SK-N-DZ (cell line): Measurements from ENCODE around the gene HDDC2.

Experiments
- DNase-seq: peaks from one replicate; pipeline ENCODE4 v3.0.0-alpha.2; 2015; ENCODE audit warnings: low spot score

HDDC2 gene

GRCh38 chr6:125271486-125272159, 30.1 kb downstream of the HDDC2 start:
- DNase-seq = no peak

GRCh38 chr6:125270380-125270779, 31.4 kb downstream of the HDDC2 start:
- DNase-seq = no peak

DNA sequence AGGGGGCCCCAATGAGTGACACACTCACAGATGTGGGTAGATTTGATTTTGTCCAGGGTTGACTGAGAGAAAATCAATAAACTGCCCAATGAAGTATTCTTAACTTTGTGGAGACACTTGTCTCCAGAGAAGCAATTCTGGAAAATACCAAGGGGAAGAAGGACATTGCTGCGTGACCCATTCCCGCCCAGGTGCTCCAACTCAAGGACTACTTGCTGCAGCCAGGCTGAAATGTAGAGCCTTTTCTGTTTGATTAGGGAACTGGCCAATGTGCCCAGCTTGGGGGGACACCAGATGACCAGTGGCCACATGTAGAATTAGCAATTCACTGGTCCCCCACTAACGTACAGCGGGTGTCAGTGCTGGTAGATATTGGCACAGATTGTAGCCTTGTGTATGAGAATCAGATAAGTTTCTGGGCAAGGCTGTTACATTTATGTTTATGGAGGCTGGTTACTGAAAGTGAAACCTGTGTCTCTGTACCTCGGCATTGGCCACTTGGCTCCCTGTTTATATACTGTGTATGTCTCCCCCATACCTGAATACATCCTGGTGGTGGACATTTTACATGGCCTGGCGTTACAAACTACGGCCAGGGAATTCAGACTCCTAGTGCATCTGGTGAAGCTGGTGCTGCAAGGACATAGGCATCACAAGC, 32.3 kb downstream of the HDDC2 start:
- DNase-seq = no peak

DNA sequence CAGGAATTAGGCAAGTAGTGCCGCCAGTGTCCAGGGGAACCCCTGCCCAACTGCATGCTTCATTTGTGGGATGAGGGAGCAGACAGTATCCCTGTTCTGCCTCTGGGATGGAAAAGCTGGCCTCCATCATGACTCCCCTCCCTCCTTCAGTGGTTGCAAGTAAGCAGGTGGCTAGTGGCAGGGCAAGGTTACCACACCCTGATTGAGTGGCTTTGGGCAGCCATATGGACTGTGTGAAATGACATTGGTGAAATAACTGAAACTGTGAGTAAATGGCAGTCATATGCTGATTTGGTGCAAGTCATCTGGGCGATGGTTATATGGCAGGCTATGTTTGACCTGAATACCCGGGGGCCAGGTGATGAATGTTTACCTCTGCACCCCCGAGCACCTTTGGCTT, 33.0 kb downstream of the HDDC2 start:
- DNase-seq = no peak

DNA sequence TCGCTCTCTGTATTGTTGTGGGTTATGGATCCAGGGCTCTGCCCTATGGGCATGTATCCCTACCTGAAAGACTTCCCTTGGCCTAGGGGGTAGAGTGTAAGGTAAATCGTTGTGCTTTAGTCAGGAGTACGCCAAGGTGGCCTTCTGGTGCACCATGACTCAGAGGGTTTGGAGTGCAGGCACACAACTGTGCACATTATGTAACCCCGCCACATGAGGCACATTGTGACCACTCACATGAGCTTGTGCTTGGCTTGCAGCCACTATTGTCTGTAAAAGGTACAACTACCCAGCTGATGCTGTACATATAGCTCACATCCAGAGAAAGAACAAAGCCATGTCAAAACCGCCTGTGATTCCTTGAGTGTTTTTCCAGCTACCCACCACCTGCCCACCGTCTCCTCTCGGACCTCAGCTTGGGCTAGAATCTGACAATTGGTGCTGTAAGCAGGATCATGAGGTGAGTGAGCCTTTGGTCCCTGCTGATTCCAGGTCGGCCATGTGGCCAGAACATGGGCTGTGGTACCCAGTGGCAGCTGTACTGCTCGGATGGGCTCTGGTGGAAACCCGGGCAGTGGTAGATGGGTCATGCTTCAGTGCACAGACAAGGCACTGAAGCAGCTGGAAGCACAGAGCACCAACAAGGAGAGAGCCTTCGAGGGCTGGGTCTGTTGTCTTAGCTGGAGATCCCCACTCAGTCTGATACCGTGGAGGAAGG, 33.8 kb downstream of the HDDC2 start:
- no peak for DNase-seq

GRCh38 chr6:125264476-125264875, 37.3 kb downstream of the HDDC2 start:
- DNase-seq = no peak

DNA sequence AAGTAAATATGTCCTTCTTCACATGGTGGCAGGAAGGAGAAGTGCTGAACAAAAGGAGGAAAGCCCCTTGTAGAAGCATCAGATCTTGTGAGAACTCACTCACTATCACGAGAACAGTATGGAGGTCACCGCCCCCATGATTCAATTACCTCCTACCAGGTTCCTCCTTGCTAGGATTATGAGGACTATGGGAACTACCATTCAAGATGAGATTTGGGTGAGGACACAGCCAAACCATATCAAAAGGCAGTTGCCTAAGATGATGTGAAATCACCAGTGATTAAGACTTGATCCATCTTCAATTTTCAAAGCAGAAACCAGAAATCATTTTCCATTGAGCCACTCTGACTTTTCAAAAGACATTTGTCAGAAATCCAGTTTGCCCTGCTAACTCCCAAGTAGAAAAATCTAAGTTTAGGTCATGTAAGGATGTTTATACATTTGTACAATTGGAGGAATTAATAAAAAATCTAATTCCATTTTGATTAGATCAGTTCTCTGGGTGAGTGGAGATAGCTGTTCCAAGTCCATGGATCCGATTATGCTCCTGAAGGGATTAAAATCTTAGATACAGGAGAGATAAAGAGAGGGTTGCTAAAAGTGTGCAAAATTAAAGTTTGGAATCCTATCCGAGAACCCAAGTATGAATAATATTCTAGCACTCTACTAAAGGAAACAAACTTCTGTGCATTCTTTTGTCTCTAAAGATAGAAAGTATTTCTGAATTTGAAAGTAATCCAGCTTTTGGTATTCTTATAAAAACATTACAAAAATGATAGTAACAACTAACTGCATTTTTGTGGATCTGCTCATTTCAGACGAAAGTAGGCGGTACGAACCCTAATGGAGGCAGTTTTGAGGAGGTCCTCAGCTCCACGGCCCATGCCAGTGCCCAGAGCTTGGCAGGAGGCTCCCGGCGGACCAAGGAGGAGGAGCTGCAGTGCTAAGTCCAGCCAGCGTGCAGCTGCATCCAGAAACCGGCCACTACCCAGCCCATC, 39.5 kb downstream of the HDDC2 start:
- no peak for DNase-seq

DNA sequence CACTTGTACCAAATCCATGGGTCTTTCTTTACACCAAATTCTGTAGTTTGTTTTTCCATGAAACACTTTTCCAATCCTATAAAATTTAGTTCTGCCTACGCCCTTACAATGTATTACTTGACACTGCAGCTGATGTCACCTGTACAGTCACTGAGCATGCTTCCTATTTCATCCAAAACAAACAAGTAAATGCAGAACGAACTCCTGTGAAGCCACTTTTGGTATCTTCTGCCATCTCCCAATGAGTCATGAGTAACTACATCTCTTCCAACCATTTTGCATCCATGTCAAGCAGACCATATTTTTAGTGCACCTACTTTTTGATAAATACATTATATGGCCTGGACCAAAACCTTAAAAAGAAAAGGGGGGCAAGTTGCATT, 42.4 kb downstream of the HDDC2 start:
- no peak for DNase-seq

GRCh38 chr6:125258651-125259353, 43.0 kb downstream of the HDDC2 start:
- no peak for DNase-seq

- no peak for DNase-seq
Observed at GRCh38 chr6:125257351-125257750, 44.4 kb downstream of the HDDC2 start.

- no peak for DNase-seq
Observed at GRCh38 chr6:125255201-125255600, 46.6 kb downstream of the HDDC2 start.

GRCh38 chr6:125254321-125254720, 47.4 kb downstream of the HDDC2 start:
- no peak for DNase-seq

DNA sequence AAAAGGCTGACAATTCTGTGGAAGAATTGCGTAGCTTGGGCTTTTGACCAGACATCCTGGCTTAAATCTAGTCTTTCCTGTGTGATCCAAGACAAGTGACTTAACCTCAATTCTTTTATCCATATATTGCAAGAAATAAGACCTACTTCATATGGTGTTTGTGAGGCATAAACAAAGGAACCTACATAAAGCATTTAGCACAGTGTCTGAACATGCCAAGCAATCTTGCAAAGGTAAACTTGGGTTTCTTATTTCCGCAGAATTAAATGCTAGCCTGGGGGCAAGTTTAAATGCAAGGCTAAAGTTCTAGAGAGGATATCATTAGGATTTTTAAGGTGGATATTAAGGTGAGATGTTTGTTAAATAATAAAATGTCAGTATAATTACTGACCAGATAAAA, 47.9 kb downstream of the HDDC2 start:
- DNase-seq = no peak

GRCh38 chr6:125252891-125253290, 48.9 kb downstream of the HDDC2 start:
- DNase-seq = no peak

DNA sequence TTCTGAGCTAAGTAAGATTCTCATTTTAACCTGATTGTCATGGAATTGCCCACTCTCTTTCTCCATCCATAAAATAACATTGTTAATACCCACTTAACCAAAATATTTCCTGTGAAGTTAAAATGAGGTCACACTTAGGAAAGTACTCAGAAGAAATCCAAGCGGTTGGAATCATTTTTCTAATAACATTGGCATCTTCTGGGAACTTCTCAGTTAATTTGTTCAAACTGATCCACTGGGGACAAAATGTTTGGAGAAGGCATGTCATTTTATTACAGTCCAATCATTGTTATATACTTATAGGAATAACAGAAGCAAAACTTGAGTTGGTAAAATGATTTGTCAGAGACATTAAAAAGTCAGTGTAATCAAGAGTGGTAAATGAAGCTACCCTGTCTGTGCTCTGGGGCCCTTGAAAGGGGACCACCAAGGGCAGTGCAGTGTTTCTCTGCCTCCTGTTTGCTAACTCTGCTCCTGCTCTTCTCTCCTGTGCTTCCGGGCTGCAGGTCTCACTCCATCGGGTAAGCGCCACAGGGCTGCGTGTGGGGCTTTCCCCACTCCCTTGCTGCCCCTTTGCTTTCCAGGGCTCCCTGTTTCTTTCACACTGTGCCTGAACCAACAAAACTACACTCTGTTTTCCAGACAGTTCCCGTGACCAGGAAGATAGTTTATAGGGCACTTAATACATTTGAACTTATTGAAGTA, 50.1 kb downstream of the HDDC2 start:
- DNase-seq = peak; percentile 12

DNA sequence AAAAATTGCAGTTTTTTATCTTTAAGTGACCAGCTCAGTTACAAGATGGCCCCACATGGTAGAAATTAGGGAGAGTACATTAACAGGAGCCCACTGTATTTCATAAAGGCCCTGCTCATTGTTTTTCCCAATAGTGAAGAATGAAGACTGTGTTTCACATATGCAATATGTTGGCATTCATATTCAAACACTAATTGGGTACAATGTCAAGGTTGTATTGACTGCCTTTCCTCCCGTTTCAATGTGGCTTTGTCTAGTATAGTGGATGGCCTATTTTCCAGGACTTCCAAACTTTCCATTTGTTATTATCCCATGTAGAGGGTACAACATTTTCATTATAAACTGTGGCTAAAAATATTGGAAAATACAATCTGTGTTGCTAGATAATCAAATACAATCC, 51.3 kb downstream of the HDDC2 start:
- no peak for DNase-seq

DNA sequence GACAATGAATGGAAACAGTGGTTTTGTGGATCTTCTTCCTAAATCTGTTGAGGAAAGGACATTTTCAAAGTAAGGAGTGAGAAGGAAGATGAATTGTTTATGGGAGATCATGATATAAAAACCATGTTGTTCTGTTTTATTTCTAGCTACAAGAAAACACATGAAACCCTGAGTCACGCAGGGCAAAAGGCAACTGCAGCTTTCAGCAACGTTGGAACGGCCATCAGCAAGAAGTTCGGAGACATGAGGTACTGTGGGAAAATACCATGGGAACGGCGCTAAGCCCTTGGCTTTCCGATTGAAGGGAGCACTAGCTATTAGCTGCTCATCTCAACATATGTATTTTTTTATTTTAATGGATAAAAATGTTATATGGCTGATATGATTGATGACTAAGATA, 53.6 kb downstream of the HDDC2 start:
- DNase-seq = no peak

DNA sequence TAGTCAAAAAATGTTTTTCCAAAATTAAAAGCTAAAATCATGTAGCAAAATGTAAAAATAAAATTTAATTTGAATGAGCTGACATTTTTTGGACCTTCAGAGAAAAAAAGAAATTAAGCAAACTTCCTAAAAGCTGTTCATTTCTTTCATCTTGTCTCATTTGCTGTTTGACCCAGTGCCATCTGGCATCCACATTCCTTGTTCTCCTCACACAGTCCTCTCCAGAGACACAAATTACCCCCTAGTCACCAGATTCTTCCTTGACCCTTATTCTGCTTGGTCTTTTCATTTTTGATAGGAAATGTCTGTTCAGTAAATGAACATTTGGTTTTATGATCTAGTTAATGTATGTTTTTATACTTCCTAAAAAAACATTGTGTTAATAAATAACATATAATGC, 55.2 kb downstream of the HDDC2 start:
- no peak for DNase-seq

DNA sequence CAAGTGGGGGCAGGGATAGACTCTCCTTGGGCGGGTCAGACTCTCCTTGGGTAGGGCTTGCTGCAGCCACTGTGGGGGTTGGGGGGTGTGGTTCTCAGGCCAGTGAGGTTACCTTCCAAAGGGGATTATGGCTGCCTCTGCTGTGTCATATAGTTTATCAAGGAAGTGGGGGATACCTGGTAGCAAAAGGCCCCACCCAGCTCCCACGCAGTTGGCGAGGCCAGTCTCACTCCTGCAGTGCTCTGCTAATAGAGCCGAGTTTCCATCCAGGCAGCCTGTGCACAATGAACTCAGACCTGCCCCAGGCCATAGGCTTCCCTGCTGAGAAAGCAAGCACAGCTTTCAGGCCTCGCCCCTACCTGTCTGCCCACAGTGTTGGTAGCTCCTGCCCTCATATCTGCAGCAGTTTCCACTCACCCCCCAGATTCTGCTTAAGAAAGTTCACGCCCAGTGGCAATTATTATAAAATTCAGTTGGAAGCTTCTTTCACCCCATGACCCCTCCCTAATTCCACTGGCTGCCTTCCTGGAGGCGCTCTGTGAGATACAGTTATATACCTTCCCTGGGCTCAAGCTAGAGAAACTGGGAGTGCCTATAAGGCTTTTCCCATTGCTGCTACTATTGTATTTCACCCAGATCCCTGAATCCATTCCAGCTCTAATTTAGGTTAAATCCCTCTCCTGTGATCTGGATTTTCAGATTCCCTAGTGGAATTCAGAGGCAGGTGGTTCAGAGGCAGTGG, 56.1 kb downstream of the HDDC2 start:
- DNase-seq = no peak

- no peak for DNase-seq
Observed at GRCh38 chr6:125245109-125245508, 56.7 kb downstream of the HDDC2 start.
